IPS-11a (cell line): ENCODE measurements around the gene RHOJ.
"Not testable (repeated sequence)": the region's sequence is repeated elsewhere in the genome, so short reads cannot be mapped to it uniquely, and the experiment has no call there.

ENCODE experiments used
- H3K4me3 ChIP-seq: one replicate; pipeline ENCODE4 v1.5.1; 2013; ENCODE audit warnings: low read depth, low read length, control low read depth

Gene RHOJ

GRCh38 chr14:63262446-63262845 lies 58.2 kb downstream of the RHOJ start:
- H3K4me3 ChIP-seq: no peak overlapping the region

GRCh38 chr14:63266106-63266505 lies 61.9 kb downstream of the RHOJ start:
- no peak overlapping the region for H3K4me3 ChIP-seq

GRCh38 chr14:63267171-63267570 lies 62.9 kb downstream of the RHOJ start:
- no peak overlapping the region for H3K4me3 ChIP-seq

DNA sequence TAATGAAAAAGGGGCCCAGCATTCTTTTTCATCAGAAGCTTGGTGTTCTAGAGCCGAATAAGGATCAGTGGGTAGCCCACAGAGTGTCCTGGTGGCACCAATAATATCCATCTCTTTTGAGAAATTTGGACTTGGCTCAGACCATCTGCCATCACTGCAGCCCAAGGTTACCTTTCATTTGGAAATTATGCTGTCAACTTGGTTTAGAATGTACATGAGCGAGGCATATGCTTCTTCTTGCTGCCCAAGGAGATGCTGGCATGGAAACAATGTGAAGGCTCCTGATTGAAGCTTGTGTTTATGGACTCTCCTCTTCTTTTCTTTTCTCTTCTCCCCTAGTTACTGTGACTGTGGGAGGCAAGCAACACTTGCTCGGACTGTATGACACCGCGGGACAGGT lies 64.5 kb downstream of the RHOJ start:
- no peak overlapping the region for H3K4me3 ChIP-seq

- no peak overlapping the region for H3K4me3 ChIP-seq
Observed at GRCh38 chr14:63269561-63270225, 65.5 kb downstream of the RHOJ start.

DNA sequence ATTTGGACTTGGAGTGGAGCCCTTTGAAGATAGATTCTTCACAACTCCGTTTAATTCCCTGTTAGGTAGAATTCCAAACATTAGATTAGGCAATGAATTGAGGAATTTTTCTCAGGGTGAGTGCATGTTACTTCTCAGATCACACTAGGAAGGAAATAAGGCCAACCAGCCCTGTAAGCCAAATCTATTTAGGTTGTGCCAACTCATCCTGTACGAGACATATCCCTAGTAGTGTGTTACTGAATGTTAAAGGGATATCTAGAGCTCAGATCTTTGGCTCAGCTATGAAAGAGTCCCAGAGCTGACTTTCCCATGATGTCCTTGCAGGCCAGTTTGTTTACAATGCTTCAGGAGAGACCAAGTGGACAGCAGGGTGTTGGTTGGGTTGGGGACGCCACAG lies 68.9 kb downstream of the RHOJ start:
- no peak overlapping the region for H3K4me3 ChIP-seq

- no peak overlapping the region for H3K4me3 ChIP-seq
Observed at GRCh38 chr14:63273717-63274655, 69.7 kb downstream of the RHOJ start.

GRCh38 chr14:63275611-63276010 lies 71.4 kb downstream of the RHOJ start:
- H3K4me3 ChIP-seq: no peak overlapping the region

- H3K4me3 ChIP-seq: no peak overlapping the region
Observed at GRCh38 chr14:63276016-63276415, 71.8 kb downstream of the RHOJ start.

DNA sequence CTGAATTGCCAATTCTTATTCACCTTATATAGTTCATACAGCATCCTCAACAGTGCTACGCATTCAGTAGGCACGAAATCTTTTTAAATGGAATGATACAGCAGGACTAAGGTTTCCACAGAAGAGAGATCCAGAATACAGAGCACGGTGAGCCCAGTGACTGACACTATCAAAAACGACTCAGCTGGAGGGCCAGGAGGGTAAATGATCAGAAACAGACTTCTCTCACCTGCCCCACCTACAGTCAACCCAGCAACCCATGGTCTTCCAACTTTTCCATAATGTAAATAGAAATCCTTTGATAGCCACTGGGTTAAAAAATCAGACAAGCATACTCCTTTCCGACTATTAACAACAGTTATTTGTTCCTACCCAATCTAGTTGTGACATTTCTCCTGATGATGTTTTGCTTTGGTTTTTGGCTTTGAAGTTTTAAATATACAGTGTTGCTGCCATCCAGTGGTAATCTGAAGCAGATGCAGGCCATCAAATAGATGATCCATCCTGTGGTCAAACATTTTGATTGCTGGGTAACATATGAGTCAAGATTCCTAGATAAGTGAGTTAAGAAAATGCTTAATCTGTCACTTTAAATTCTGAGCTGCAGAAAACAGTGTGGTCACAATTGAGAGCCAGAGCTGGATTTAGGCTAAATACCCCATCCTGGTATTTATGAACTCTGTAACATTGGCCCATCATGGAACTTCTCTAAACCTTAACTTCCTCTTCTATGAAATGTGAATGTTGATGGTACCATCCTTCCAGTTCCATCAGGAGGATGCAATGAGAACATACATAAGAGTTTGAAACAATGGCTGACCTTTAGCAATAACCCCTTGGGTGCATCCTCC lies 72.5 kb downstream of the RHOJ start:
- no peak overlapping the region for H3K4me3 ChIP-seq

- H3K4me3 ChIP-seq: no peak overlapping the region
Observed at GRCh38 chr14:63277591-63278183, 73.4 kb downstream of the RHOJ start.

DNA sequence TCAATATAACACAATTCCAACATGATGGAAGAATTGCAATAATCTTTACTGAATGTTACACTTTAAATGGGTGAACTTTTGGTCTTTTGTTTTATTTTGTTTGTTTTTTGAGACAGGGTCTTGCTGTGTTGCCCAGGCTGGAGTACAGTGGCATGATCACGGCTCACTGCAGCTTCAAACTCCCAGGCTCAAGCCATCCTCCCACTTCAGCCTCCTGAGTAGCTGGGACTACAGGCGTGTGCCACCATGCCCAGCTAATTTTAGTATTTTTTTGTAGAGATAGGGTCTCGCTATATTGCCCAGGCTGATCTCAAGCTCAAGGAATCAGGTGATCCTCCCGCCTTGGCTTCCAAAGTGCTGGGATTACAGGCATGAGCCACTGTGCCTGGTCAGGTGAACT lies 75.7 kb downstream of the RHOJ start:
- H3K4me3 ChIP-seq: not testable (repeated sequence)

GRCh38 chr14:63282997-63283883 lies 79.0 kb downstream of the RHOJ start:
- H3K4me3 ChIP-seq: no peak overlapping the region

DNA sequence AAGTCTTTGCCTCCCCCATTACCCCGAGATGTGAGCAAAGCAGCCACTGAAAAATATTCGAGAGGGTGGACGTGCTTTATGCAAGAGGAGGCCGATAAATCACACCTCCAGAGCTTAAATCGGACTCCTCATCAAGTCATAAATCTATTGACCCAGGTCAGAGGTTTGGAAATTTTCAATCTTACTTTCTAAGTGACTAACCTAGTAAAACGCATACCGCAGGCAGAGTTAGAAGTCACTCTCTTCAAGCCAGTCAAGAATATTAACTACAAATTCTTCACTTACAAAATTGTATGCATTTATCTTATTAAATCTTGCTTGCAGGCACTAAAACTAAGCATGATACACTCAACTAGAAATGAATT lies 79.6 kb downstream of the RHOJ start:
- H3K4me3 ChIP-seq: no peak overlapping the region

GRCh38 chr14:63286071-63286470 lies 81.8 kb downstream of the RHOJ start:
- no peak overlapping the region for H3K4me3 ChIP-seq

DNA sequence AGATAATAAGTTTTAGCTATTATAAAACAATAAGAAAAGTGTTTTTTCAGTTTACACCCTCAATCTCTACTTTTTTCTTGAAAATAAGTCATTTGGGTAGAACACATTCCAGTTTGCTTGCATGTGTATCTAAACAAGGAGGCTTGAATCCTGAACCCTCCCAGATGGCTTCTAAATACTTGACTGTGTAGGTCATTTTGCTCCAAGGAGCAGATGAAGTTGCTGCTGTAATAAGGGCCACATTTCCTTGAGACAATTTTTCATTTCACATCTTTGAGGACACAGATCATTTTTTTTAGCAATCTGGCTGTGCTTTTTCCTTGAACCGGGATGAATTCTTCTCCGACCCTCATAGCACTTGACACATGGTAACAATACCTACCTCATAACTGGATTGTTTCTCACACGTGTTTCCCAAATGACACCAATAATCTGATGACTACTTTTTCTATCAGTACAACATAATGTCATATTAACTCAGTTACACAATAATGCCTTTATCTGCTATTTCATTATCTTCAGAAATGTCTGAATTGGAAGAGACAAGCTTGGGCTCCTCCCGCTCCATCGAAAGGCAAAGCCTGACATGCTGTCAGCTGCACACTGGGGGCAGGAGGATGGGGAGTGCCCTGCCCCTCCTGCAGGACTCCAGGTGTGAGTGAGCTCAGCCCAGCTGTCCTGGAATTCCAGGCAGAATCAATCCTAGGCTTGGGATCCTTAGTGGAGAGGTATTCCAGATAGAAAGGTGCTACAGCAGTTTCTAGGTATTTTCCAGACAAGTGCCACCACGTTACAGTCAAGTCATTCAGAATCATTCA lies 83.6 kb downstream of the RHOJ start:
- H3K4me3 ChIP-seq: no peak overlapping the region

DNA sequence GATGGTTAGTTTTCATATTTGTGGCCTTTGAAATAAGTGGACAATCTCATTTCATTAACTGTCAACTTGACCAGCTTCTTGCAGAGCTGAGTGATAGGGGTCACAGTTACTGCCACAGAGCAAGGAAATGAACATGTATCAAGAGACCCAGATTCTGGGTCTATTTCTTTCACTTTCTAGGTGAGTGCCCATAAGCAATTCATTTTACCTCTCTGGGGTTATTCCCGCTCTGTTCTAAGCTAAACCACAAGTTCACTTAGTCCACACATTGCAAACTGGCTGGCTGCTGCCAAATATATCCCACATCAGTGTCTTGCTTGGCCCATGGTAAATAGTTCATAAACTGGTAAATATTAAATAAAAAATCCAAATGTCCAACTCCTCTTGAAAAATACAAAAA lies 84.6 kb downstream of the RHOJ start:
- H3K4me3 ChIP-seq: no peak overlapping the region

GRCh38 chr14:63290741-63291430 lies 86.6 kb downstream of the RHOJ start:
- no peak overlapping the region for H3K4me3 ChIP-seq

- H3K4me3 ChIP-seq: no peak overlapping the region
Observed at GRCh38 chr14:63292805-63293204, 88.6 kb downstream of the RHOJ start.
